Measurements from ENCODE around the gene GFI1. TPM values are rescaled to one million over a fixed set of nuclear protein-coding genes. Genes with fewer than 3 reads are reported as not detected.
A peak's percentile ranks its signal among the peaks of the same experiment; 100 is the strongest.

Gene GFI1
- total and polyA plus RNA-seq, 8 donors: 0.32 to 2.0 (median 0.65) TPM

- intact Hi-C loops (cut with DNase I): no loop called here
- Histone ChIP-seq H3K4me3 (peak overlapping the region in 1 of 2 donors; percentile 16), H3K4me1 (peaks cover 21 to 64% of the 10 kb centered on the region in 2 donors), H3K36me3 (peaks cover 0 to 3% of the 10 kb centered on the region in 2 donors), H3K27me3 (peaks cover 62 to 73% of the 10 kb centered on the region in 2 donors), H3K9me3 (no peaks in the 10 kb centered on the region), H3K27ac (no peak overlapping the region)
- DNase-seq (peak in 2 of 4 donors; percentile 15 to 80), ATAC-seq (peak; percentile 25)
- TF ChIP-seq CTCF (IDR thresholded peaks at IDR 0.05): no peak
Measured at GRCh38 chr1:92480200-92480812, 6.4 kb downstream of the GFI1 start.

- no peak for TF ChIP-seq CTCF (IDR thresholded peaks at IDR 0.05)
- ATAC-seq: no peak
- peaks cover 0 to 3% of the 10 kb centered on the region in 2 donors for H3K36me3 ChIP-seq
- H3K4me3 ChIP-seq: no peak overlapping the region
- DNase-seq: no peak
- H3K27ac ChIP-seq: no peak overlapping the region
- no peaks in the 10 kb centered on the region for H3K9me3 ChIP-seq
- H3K4me1 ChIP-seq: peaks cover 15 to 56% of the 10 kb centered on the region in 2 donors
- H3K27me3 ChIP-seq: peaks cover 55 to 71% of the 10 kb centered on the region in 2 donors
- intact Hi-C loops (cut with DNase I): no loop called here
Measured at GRCh38 chr1:92479587-92479986, 7.1 kb downstream of the GFI1 start.

GRCh38 chr1:92478393-92478792, 8.3 kb downstream of the GFI1 start:
- ATAC-seq: no peak
- intact Hi-C loops (cut with DNase I): no loop called here
- peaks cover 43 to 59% of the 10 kb centered on the region in 2 donors for H3K27me3 ChIP-seq

GRCh38 chr1:92476071-92476631, 10.6 kb downstream of the GFI1 start:
- ATAC-seq (no peak), DNase-seq (no peak)
- H3K9me3 ChIP-seq: no peaks in the 10 kb centered on the region
- H3K36me3 ChIP-seq: peaks cover 0 to 3% of the 10 kb centered on the region in 2 donors
- intact Hi-C loops (cut with DNase I): no loop called here
- H3K27ac ChIP-seq: no peak overlapping the region
- TF ChIP-seq CTCF (IDR thresholded peaks at IDR 0.05): no peak
- peaks cover 20 to 36% of the 10 kb centered on the region in 2 donors for H3K27me3 ChIP-seq
- H3K4me3 ChIP-seq: no peak overlapping the region
- peaks cover 4 to 22% of the 10 kb centered on the region in 2 donors for H3K4me1 ChIP-seq

More at GRCh38 chr1:92478393-92478792, 8.3 kb downstream of the GFI1 start:
- Histone ChIP-seq H3K4me3 (no peak overlapping the region), H3K36me3 (peaks cover 0 to 3% of the 10 kb centered on the region in 2 donors), H3K9me3 (no peaks in the 10 kb centered on the region), H3K27ac (no peak overlapping the region), H3K4me1 (peaks cover 11 to 45% of the 10 kb centered on the region in 2 donors)
- TF ChIP-seq CTCF (IDR thresholded peaks at IDR 0.05): no peak
- DNase-seq: no peak

- peaks cover 0 to 3% of the 10 kb centered on the region in 2 donors for H3K36me3 ChIP-seq
- H3K4me1 ChIP-seq: peaks cover 0 to 11% of the 10 kb centered on the region in 2 donors
- intact Hi-C loops (cut with DNase I): no loop called here
- no peak for TF ChIP-seq CTCF (IDR thresholded peaks at IDR 0.05)
- DNase-seq (no peak), ATAC-seq (no peak)
- peak overlapping the region in 1 of 2 donors; percentile 14 for H3K27ac ChIP-seq
- peaks cover 9 to 25% of the 10 kb centered on the region in 2 donors for H3K27me3 ChIP-seq
- H3K4me3 ChIP-seq: no peak overlapping the region
- no peaks in the 10 kb centered on the region for H3K9me3 ChIP-seq
Measured at GRCh38 chr1:92475029-92475428, 11.7 kb downstream of the GFI1 start.
